Glomerular visceral epithelial cell (primary cell): Measurements from ENCODE around the gene PPFIBP2.
"Not testable (repeated sequence)": the region's sequence is repeated elsewhere in the genome, so short reads cannot be mapped to it uniquely, and the experiment has no call there.

ENCODE experiments used
- DNase-seq: peaks from one replicate; pipeline ENCODE4 v3.0.0-alpha.2; 2016; ENCODE audit errors: extremely low spot score

The PPFIBP2 gene

DNA sequence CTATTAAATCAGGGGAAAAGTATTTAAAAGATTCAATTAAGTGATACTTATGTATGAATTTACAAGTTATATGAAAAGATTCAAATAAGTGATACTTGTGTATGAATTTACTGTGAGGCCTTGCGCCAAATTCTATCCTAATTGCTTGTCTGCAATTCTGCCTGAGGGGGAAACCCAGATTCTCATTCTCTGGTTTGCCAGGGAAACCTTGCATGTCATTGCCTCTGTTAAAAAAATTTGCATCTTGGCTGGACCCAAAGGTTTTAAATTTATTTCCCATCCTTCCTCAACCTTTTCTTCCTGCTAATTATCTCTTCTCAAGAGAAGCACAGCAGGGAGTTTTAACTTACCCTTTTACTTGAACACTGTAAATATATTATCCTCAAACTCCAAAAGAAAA is 14.7 kb upstream of the PPFIBP2 start:
- DNase-seq: no peak

DNA sequence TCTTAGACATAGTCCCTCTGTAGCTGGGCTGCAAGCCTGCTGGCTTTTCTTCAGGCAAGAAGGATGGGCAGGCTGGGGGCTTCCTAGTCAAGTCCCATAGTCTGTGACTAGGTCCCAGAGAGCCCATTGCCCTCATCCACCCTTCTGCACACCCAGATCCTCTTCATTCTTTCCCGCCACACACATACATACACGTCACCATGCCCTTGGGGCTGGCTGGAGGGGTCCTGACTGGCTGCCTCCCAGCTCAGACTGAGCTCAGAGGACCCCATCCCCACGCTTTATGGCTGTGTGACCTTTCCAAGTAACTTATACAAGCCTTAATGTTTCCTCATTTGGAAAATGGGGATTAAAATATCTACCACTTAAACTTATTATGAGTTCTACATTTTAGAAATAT is 13.5 kb upstream of the PPFIBP2 start:
- no peak for DNase-seq

DNA sequence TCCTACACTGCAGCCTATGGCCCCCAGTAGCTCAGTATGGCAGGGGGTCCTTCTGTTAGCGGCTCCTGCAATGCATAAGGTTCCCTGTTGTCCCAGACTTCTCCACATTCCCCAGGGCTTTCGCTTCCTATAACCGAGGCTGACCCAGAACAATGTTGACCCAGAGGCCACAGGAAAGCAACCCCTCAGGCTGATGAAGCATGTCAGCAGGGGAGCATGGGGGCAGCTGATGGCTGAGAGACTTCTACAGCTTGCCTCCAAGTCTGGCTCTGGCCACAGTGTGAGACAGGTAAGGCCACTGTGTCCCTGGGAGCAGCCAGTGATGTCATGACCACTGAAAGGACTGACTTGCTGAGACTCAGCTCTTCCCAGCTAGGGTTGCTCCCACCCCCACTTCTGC is 12.5 kb upstream of the PPFIBP2 start:
- no peak for DNase-seq

DNA sequence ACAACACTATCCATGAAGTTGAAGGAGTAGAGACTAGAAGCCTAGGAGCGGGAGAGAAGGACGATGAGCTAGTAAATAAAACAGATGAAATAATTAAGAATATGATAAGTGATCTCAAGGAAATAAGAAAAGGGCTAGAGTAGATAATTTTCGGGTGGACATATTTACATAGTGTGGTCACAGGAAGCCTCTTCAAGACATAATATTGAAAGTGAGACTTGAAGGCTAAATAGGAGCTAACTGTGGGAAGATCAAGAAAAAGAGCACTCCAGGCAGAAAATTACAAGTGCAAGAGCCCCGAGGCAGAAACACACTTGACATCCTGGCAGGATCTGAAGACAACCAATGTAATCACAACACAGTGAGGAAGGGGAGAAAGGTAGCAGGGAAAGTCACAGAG is 11.9 kb upstream of the PPFIBP2 start:
- no peak for DNase-seq

DNA sequence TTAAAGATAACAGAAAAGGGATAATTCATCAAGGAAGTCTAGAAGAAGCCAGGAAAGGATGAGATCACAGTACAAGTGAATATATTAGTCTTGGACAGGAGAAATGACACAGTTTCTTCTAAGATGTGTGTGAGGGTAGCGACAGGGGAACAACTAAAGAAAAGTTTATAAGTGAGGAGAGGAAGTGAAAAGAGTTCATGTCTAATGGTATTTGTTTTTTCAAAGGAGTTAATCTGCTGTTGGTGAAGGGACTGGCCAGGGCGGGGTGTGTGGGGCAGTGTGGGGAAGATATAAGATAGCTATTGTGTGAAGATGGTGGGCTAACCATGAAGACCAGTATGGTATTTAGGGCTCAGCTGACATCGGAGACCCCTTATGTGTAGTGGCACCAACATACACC is 7.6 kb upstream of the PPFIBP2 start:
- DNase-seq: no peak

DNA sequence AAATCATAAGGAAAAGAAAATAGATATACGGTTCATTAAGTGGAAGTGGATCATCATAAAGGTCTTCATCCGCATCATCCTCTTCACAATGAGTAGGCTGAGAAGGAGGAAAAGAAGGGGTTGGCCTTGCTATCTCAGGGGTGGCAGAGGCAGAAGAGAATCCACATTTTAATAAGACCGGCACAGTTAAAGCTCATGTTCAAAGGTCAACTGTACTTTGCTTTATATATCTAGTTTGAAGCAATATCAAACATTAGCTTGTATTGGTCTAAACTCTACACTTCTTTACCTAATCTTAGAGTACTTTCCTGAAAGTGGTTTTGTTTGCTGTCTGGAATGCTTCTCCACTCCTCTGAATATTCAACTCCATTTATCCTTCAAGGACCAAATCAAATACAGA is 5.7 kb upstream of the PPFIBP2 start:
- DNase-seq: no peak

DNA sequence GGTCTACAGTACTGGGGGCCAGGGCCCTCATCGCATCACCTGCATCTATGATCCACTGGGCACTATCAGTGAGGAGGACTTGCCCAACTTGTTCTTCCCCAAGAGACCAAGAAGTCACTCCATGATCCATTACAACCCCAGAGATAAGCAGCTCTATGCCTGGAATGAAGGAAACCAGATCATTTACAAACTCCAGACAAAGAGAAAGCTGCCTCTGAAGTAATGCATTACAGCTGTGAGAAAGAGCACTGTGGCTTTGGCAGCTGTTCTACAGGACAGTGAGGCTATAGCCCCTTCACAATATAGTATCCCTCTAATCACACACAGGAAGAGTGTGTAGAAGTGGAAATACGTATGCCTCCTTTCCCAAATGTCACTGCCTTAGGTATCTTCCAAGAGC is 3.8 kb upstream of the PPFIBP2 start:
- no peak for DNase-seq

DNA sequence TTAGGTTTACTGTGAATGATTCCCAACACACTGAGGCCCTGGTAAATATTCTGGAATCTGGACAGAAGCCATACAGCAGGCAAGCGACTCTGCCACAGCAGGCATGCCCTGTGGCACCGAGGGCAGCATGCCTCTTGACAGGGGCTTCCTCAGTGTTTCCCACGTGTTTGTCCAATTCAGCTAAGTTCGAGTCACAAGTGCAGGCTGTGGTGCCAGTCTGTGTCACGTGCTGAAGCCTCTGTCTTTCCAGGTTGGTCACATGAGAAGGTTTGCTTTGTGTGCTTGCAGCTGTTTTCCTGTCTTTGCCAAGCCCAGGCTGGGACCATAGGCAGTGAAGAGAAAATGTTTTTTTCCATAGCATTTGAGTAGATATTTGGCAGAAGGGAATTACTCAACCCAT is 2.4 kb upstream of the PPFIBP2 start:
- no peak for DNase-seq

DNA sequence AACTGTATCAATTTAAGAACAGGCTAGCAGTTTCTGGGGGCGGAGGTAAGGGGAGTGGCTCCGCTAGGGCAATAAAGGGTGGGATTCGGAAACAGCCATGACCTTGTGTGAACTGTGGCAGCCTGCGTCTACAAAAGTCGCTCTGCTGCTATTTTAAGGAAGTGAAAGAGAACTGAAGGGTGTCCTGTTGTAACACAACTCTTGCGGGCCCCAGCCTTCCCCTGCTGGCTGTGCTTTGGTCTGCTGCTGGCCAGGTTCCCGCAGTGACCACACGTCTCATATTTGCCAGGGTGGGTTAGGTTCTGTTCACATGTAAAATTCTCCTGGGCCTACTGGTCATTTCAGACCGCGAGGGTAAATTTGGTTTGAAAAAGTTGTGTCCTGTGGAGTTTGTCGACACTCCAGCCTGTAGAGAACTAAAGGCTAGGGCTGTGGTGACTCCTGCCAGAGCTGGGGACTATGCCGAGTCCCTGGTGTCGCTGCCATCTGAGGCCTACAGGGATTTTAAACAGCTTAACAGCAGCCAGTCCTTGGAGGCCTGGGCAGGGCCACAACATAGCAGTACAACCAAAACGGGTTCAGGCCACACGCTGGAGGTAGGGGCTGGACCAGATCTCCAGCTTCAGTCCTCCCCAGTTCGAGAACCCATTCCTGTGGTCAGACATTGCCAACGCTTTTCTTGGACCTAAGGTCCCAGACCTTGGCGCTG is 1.1 kb upstream of the PPFIBP2 start:
- no peak for DNase-seq

DNA sequence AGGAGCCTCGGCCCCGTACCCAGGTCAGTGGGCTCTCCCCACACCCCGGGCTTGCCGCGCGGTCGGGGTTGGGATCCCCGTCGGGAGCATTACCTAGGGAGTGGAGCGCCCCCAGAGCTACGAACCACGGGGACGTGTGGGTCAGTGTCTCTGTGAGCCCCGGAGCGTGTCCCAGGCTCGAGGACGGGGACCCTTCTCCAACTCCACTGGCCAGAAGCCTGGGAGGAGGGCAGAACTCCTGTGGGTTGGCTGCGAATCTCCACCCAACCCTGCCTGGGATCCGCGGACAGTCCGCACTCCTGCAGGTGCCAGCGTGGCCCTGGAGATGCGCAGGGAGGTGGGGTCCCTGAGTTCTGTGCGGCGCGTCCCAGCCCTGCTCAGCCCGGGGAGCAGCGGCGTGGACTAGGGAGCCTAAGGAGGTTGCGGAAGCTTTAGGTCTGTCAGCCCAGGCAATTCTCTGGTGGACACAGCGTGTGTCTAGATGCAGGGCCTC is 346 bp downstream of the PPFIBP2 start:
- no peak for DNase-seq

DNA sequence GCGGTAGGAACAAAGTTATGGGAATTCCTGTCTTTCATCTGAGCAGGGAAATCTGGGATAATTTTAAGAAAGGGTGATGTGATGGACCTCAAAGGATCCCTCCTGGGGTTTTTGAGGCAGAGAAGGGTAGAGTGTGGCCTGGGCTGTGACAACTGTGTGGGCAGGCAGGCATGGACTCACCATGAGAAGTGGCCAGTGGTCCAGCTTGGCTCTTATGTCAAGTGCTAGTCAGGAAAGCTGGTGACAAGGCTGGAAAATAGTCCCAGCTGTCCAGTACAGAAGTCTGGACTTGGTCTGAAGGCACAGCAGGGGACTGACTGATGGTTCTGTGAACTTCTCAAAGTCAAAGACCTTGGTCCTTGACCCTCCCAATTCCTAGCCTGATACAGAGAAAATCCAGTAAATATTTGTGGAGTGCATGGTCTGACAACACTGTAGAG is 1.7 kb downstream of the PPFIBP2 start:
- DNase-seq: no peak

DNA sequence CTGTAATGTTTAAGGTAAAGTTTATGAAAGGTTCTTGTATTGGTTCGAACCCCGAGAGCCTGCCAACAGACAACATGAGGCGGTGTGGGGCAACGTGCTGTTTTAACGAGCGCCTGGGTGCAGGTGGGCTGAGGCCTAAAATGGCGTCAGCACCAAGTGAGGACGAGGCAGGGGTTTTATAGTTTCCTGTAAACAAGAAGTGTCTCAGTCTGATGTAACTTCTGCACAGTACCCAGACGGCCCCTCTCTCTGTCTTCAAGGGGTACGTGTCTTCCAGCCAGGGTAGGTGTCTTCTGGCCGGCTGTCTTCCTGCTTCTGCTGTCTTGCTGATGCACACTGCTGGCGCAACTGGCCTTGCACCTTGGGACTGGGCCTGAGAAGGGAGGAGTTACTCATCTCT is 2.7 kb downstream of the PPFIBP2 start:
- DNase-seq: no peak

DNA sequence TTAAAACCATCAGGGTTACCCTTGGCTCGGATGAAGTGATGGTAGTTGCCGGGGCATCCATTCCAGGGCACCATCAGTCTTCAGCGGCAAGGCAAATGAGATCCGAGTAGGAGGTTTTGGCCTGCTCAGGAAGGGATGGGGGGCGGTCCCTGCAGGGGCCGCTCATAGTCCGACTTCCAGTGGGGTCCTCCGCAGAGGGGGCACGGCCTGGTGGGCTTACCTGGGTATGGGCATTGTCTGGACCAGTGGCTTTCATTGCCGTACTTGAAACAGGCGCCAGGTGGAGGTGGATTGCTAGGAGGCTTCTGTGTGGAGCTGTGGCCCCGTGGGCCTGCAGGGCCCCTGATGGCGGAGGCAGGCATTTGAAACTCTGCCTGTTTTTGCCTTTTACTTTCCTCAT is 3.9 kb downstream of the PPFIBP2 start:
- not testable (repeated sequence) for DNase-seq

DNA sequence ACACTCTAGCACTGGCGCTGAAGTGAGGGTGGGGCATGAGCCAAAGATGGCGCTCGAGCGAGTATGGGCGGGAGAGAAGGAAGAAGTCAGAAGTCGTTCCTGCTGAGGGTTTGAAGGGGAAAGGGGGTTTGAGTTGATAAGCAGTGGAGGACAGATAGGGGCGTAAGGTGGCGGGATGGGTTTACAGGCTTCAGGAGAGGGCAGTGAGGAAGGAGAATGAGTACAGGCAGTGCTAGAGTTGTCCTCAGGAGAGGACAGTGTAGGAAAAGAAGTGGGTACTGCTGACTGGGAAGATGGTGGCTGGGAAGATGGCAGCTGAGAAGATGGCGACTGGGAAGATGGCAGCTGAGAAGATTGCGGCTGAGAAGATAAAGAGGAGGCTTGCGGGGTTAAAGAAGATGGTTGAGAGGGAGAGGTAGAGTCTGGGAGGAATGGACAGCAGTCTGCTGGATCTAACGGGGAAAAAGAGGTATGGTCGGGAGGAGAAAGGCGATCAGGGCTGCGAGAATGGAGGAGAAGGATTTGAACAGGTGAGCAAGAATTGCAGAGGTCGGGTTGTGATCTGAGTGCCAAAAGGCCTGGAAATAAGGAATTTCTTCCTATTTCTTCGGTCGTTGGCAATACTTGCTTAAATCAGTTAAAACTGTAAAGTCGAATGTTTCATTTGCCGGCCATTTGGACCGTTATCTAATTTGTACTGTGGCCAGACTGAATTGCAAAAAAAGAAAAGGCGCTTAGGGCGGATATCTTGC is 5.2 kb downstream of the PPFIBP2 start:
- DNase-seq: no peak

DNA sequence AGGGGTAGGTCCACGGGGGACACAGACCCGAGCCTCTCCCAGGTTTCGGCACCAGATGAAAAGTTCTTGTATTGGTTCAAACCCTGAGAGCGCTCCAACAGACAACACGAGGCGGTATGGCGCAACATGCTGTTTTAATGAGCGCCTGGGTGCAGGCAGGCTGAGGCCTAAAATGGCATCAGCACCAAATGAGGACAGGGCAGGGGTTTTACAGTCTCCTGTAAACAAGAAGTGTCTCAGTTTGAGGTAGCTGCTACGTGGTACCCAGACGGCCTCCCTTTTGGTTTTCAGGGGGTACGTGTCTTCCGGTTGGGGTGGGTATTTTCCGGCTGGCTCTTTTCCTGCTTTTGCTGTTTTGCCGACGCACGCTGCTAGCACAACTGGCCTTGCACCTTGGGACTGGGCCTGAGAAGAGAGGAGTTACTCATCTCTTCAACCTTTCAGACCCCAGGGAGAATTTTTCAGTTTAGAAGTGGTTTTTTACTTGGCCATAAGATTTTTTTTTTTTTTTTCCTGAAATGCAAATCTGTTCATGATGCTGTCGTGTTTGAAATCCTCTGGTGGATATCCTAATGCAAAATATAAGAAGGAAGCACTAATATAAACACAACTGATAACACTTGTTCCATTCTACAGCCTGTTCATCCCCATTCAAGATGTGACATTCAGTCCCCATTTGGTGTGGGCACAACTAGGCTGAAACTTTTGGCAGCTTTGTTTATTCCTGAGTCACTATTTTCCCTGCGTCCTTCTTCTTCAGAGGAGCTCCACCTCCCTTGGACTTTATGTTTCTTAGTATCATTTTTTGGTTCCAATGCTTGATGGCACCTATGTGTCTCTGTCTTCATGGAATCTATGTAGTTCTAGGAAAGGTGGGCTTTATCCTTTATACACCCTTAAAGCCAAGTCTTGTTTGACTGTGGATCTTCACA is 6.5 kb downstream of the PPFIBP2 start:
- DNase-seq: no peak

DNA sequence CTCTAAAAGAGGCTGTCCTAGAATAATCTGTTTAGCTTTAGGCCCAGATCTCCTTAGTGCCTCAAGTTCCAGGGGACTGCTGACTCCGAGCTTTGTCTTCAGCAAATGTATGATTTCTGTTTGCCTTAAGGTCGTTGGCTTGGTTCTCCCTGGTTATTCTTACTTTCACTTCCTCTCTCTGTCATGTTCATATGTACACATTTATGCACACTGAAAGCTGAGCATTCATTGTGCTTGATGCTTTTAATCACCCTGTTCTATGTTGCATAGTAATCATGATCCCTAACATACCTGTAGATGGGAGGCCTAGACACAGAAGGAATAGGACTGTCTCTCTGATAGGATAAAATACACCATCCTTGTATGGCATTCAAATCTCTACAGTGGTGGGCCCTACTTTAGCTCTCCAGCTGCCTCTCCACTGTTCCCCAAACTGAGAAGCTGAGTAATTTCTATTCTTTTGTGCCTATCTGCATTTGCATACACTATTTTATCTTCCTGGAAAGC is 7.2 kb downstream of the PPFIBP2 start:
- no peak for DNase-seq

DNA sequence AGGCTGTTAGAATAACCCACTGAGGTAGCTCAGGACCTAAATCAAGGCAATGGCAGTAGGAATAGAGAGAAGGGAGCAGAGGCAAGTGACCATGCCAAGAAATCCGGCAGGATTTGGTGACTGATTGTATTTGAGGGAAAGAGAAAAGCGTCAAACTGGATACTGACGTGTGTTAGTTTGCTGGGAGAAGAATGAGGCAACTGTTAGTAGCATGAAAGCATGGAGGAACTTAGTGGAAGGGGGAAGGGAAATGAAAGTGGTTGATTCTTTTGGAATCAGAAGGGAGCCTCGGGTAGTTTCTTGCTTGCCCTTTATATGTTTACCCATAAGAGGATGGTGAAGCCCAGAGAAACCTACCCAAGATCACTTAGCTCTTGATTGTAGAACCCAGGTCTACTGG is 8.3 kb downstream of the PPFIBP2 start:
- no peak for DNase-seq

DNA sequence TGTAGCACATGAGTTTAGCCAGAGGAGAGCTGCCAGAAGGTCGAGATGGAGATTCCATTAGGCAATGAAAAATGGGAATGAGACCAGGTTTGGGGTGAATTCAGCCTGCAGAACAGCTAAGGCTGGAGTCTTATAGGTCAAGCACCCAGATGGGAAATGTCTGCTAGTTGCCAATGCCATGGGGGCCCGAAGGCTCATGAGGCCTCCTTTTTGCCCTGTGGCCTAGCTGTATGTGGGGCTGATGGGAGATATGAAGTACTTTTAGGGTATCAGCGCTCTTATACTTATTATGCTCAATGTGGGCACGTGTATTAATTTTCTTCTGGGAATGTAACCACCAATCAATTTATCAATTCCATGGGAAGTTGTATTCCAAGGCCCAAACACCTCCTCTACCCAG is 8.7 kb downstream of the PPFIBP2 start:
- no peak for DNase-seq

DNA sequence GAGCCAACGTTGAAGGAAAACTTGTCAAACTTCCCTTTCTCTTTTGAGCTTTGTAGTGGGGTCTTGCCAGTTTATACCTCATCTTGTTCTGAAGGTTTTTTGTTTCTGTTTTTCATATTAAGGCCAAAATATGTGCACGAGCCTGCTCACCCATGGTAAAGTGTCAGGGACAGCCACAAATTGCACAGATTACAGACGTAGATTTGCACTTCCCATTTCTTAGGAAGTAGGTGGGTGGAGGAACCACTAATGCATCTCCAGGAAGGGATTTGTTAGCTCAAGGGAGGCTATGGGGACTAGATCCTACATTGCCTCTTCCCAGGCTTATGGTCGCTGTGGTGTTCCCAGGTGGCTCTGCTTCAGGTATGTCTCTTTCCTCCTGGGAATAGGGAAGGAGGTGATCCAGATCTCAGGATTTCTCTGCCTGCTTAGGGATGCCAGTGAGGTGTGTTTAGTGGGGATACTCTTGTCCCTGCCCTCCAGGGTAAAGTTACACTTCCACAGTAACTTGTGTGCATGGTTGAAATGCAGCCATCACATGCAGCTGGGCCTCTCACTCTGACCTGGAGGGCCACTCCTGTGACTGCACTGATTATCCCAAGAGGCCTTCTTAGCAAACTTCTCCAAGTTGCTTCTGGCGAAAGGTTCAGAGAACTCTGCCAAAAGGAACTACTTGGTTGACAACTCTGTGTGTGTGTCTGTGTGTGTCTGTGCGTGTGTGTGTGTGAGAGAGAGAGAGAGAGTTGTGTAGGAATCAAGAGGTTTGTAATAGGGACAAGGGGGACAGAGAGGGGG is 9.8 kb downstream of the PPFIBP2 start:
- no peak for DNase-seq

DNA sequence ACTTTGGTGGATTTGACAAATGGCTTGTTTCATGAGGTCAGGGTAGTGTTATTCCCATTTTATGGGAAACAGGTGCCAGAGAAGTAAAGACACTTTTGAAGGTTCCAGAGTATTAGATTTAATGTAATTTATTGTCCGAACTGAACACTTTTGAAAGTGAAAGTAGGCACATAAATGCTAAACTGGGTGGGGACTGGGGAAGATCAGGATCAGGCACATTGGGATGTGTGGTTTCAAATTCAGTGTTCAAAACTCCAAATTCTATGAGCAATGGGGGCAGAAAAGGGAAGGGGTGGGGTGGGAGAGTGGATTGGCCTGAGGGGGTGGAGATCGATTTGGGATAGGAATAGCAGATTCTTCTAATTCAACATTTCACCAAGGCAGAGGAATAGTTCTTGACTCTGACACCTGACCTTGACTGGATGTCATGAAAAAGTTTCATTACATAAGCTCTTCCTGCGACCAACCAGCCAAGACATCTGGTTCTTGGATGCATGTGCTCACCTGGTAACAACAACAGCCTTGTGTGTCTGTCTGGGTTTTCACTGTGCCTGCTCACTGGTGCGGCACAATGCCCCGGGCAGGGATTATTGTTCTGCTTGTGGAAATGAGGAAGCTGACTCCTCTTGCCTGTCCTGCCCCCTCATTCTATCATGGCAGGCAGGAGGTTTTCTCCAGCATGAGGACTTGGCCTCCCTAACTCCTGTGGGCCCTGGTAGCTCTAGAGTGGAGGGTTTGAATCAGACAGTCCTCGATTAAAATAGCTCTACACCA is 10.8 kb downstream of the PPFIBP2 start:
- DNase-seq: no peak
